Raji (cell line): Measurements from ENCODE around the gene PTPN13.

ENCODE experiments used
- POLR2A ChIP-seq: IDR thresholded peaks from 2 replicates; pipeline ENCODE4 v1.6.1; 2011; ENCODE audit warnings: low read depth, low read length, control low read depth; ENCODE audit not compliant: insufficient read depth

Gene PTPN13

GRCh38 chr4:86569103-86569870 is 24.8 kb upstream of the PTPN13 start:
- TF ChIP-seq POLR2A: no peak

- no peak for TF ChIP-seq POLR2A
Observed at GRCh38 chr4:86579941-86580340, 14.2 kb upstream of the PTPN13 start.

- no peak for TF ChIP-seq POLR2A
Observed at GRCh38 chr4:86582410-86582809, 11.7 kb upstream of the PTPN13 start.

GRCh38 chr4:86586160-86586572 is 7.9 kb upstream of the PTPN13 start:
- TF ChIP-seq POLR2A: no peak

GRCh38 chr4:86586626-86587380 is 7.3 kb upstream of the PTPN13 start:
- TF ChIP-seq POLR2A: no peak

- TF ChIP-seq POLR2A: no peak
Observed at GRCh38 chr4:86587381-86588140, 6.6 kb upstream of the PTPN13 start.

- no peak for TF ChIP-seq POLR2A
Observed at GRCh38 chr4:86592553-86593249, 1.4 kb upstream of the PTPN13 start.

- TF ChIP-seq POLR2A: no peak
Observed at GRCh38 chr4:86594559-86595425, 677 bp downstream of the PTPN13 start.

GRCh38 chr4:86595426-86595805 is 1.3 kb downstream of the PTPN13 start:
- TF ChIP-seq POLR2A: no peak

GRCh38 chr4:86596807-86597206 is 2.7 kb downstream of the PTPN13 start:
- TF ChIP-seq POLR2A: no peak

GRCh38 chr4:86600007-86600653 is 6.0 kb downstream of the PTPN13 start:
- TF ChIP-seq POLR2A: no peak

- no peak for TF ChIP-seq POLR2A
Observed at GRCh38 chr4:86603311-86603885, 9.3 kb downstream of the PTPN13 start.

GRCh38 chr4:86606809-86607208 is 12.7 kb downstream of the PTPN13 start:
- no peak for TF ChIP-seq POLR2A
